MM.1S (cell line): ENCODE results near the gene CLDN15.

Experiments
- EZH2phosphoT487 ChIP-seq: fragments of 300-600 bp; sonication (generic); IDR thresholded peaks from 2 replicates; pipeline ENCODE4 v1.6.1; 2018; ENCODE audit warnings: antibody characterized with exemption, low read length
- TF ChIP-seq, protein P1 (sequence below): fragments of 300-600 bp; sonication (generic); IDR thresholded peaks from 2 replicates; pipeline ENCODE4 v1.5.1; 2016; ENCODE audit warnings: antibody characterized with exemption, low read length, mixed read lengths

DNA sequence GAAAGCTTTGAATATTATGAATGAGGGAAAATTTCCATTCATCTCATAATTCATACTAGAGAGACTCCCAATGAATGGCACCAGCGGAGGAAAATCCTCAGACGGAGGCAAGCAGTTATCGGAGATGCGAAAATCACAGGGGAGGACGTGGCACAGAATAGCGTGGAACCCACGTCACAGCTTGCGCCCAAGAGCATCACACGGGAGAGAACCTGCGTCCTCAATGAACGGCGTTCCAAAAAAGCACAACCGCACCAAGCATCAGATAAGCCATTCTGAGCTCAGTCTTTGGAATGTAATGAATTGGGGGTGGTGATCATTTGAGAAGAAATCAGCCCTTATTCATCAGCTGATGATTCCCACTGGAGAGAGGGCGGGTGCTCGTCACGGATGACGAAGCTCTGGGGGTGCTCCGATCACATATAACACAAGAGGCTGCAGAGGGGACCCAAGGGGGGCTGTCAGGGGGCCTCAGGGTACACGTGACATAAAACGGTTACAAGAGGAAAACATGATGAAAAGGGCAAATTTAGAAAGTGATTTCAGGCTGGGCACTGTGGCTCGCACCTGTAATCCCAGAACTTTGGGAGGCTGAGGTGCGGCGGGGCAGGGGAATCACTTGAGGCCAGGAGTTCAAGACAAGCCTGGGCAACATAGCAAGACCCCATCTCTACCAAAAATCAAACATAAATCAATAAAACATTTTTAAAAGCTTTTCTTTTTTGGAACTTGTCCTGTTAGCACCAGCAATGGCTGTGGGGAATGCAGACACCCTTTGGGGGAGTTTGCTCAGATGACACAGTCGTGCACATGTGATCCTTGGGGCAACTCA is 41.1 kb upstream of the CLDN15 start:
- TF ChIP-seq, protein P1, sequence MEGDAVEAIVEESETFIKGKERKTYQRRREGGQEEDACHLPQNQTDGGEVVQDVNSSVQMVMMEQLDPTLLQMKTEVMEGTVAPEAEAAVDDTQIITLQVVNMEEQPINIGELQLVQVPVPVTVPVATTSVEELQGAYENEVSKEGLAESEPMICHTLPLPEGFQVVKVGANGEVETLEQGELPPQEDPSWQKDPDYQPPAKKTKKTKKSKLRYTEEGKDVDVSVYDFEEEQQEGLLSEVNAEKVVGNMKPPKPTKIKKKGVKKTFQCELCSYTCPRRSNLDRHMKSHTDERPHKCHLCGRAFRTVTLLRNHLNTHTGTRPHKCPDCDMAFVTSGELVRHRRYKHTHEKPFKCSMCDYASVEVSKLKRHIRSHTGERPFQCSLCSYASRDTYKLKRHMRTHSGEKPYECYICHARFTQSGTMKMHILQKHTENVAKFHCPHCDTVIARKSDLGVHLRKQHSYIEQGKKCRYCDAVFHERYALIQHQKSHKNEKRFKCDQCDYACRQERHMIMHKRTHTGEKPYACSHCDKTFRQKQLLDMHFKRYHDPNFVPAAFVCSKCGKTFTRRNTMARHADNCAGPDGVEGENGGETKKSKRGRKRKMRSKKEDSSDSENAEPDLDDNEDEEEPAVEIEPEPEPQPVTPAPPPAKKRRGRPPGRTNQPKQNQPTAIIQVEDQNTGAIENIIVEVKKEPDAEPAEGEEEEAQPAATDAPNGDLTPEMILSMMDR = no peak
- TF ChIP-seq EZH2phosphoT487 = no peak
